KOPT-K1 (cell line): ENCODE results near the gene FBXL7.

Experiments used
- H3K27ac ChIP-seq: fragments of 200-600 bp; sonication (generic); 2 replicates; pipeline ENCODE4 v1.5.1; 2016; ENCODE audit warnings: antibody characterized with exemption, mild to moderate bottlenecking, low read depth, low read length; ENCODE audit not compliant: poor library complexity, severe bottlenecking
- H3K36me3 ChIP-seq: fragments of 200-600 bp; sonication (generic); 2 replicates; pipeline ENCODE4 v1.5.1; 2017; ENCODE audit warnings: antibody characterized with exemption, mild to moderate bottlenecking, low read length, moderate library complexity; ENCODE audit not compliant: insufficient read depth
- H3K9me3 ChIP-seq: fragments of 200-600 bp; sonication (generic); 2 replicates; pipeline ENCODE4 v1.5.1; 2017; ENCODE audit warnings: antibody characterized with exemption, low read length, mild to moderate bottlenecking; ENCODE audit not compliant: insufficient read depth, poor library complexity, severe bottlenecking

FBXL7 gene

GRCh38 chr5:15646371-15646770 is 146.4 kb downstream of the FBXL7 start:
- no peaks in the 10 kb centered on the region for H3K9me3 ChIP-seq
- H3K27ac ChIP-seq: no peak overlapping the region
- no peaks in the 10 kb centered on the region for H3K36me3 ChIP-seq

DNA sequence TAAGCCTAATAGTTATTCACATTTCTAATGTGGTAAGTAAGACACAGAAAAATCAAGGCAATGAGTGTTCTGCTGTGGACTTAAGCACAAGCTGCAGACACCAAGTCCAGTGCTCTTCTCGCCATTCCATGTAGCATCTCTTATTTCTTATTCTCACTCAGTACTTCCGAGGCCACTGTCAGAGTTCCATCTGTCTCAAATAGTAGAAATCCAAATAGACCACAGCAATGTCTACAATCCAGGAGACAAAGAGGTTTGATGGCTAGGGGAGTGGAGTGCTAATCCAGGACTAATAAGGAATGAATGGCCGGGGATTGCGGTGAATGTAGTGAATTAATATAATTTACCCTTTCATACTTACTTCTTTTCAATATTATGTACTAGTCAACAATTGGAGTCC is 147.3 kb downstream of the FBXL7 start:
- no peaks in the 10 kb centered on the region for H3K36me3 ChIP-seq
- H3K27ac ChIP-seq: no peak overlapping the region
- H3K9me3 ChIP-seq: no peaks in the 10 kb centered on the region

GRCh38 chr5:15650266-15650665 is 150.3 kb downstream of the FBXL7 start:
- Histone ChIP-seq H3K9me3 (no peaks in the 10 kb centered on the region), H3K27ac (no peak overlapping the region), H3K36me3 (no peaks in the 10 kb centered on the region)

DNA sequence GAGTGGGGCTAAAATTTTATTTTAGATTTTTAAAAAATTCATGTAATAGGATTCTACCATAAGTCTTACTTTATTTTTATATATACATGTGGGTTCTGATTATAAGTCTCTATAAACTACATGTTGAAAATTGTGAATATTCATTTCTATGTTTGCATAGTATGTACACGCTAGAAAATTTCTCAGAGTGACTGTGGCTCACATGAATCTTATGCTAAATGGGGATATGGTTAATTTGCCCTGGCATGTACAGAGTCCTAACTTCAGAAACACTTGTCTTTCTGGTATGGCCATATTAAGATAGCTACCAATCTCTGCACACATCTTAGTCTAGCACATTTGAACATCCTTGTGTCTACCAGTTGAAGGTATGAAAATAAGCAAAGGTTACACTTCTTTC is 154.8 kb downstream of the FBXL7 start:
- H3K9me3 ChIP-seq: no peaks in the 10 kb centered on the region

GRCh38 chr5:15655683-15656082 is 155.7 kb downstream of the FBXL7 start:
- H3K36me3 ChIP-seq: no peaks in the 10 kb centered on the region
- H3K27ac ChIP-seq: no peak overlapping the region
- no peaks in the 10 kb centered on the region for H3K9me3 ChIP-seq

More for the DNA sequence above, 154.8 kb downstream of the FBXL7 start:
- Histone ChIP-seq H3K27ac (no peak overlapping the region), H3K36me3 (no peaks in the 10 kb centered on the region)

GRCh38 chr5:15664961-15665360 is 165.0 kb downstream of the FBXL7 start:
- H3K27ac ChIP-seq: no peak overlapping the region
- H3K36me3 ChIP-seq: no peaks in the 10 kb centered on the region

GRCh38 chr5:15669826-15670225 is 169.8 kb downstream of the FBXL7 start:
- Histone ChIP-seq H3K27ac (no peak overlapping the region), H3K36me3 (no peaks in the 10 kb centered on the region), H3K9me3 (no peaks in the 10 kb centered on the region)

More at GRCh38 chr5:15664961-15665360, 165.0 kb downstream of the FBXL7 start:
- H3K9me3 ChIP-seq: no peaks in the 10 kb centered on the region

DNA sequence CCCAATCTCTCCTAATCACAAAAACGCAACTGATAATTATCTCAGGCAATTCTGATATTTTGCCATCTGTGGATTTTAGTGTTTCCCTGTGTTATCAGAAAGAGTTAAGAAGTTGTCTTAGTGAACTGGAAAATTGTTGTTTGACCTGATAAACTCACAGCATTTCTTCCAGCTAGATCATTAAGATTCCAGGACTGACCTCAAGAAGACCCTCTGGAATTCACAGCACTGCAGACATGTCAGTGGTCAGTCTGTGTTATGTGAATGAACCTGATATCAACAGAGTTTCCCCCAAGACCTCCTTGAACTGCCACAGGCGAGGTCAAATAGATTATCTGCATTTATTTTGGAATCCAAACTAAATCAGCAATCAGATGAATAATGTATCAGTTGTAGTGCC is 174.7 kb downstream of the FBXL7 start:
- H3K36me3 ChIP-seq: no peaks in the 10 kb centered on the region
- H3K9me3 ChIP-seq: no peaks in the 10 kb centered on the region
- H3K27ac ChIP-seq: no peak overlapping the region

DNA sequence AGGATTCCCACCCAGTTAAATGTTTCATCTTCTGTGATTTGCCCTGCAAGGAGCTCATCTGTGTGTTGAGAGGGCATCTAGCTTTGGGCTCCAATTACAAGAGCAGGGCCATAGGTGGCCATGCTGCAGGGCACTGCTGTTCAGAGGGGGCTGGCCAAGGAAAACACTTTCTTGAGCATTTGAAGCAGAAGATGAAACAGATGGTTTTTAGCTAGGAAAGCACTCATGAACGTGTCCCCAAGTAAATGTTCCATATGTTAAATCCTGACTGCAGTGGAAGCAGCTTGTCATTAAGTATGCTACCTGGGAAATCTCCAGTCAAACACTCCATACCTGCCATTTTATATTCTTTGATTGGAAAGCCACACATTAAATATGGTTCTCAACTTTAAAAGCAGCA is 176.6 kb downstream of the FBXL7 start:
- Histone ChIP-seq H3K27ac (no peak overlapping the region), H3K9me3 (no peaks in the 10 kb centered on the region), H3K36me3 (no peaks in the 10 kb centered on the region)

GRCh38 chr5:15679161-15679560 is 179.2 kb downstream of the FBXL7 start:
- Histone ChIP-seq H3K9me3 (no peaks in the 10 kb centered on the region), H3K27ac (no peak overlapping the region), H3K36me3 (no peaks in the 10 kb centered on the region)

DNA sequence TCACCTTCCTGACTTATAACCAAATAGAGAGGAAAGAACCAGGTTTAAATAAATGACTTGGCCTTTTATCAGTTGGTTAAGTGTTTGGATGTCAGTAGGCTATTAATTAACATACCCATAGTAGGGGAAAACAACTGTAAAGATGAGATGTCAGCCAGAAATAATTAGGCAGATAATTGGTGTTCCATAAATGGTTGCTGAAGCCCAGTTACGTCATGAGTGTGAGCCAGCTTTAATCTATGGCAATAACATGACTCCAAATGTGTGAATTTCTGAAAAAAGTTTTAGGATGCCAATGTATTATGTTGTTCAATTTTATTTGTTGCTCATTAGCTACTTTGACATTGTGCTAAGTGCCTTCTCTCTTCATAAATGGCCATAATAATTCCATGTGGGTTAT is 180.5 kb downstream of the FBXL7 start:
- H3K9me3 ChIP-seq: no peaks in the 10 kb centered on the region
- H3K36me3 ChIP-seq: no peaks in the 10 kb centered on the region

GRCh38 chr5:15682122-15682521 is 182.1 kb downstream of the FBXL7 start:
- no peak overlapping the region for H3K27ac ChIP-seq
- H3K9me3 ChIP-seq: no peaks in the 10 kb centered on the region
- H3K36me3 ChIP-seq: no peaks in the 10 kb centered on the region

More for the DNA sequence above, 180.5 kb downstream of the FBXL7 start:
- H3K27ac ChIP-seq: no peak overlapping the region

- H3K27ac ChIP-seq: no peak overlapping the region
- H3K9me3 ChIP-seq: no peaks in the 10 kb centered on the region
- H3K36me3 ChIP-seq: no peaks in the 10 kb centered on the region
These were observed 182.6 kb downstream of the FBXL7 start for GRCh38 chr5:15682566-15682965.

DNA sequence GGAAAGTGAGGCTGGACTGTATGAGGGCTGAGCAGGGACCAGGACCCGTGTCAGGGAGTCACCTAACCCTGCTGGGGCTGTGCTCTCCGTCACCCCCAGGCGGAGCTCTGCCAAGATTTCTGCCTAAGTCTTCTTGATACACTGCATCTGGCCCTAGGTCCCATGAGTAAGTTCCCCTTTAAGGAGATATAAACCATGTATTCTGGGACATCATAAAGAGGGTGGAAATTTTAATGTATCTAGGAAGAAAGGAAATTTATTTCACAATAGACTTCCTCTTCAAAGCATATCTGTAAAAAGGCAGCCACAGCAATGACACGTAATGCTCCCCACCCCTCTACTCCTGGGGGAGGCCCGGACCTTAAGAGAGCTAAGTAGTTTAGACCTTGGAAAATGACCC is 183.4 kb downstream of the FBXL7 start:
- Histone ChIP-seq H3K27ac (no peak overlapping the region), H3K9me3 (no peaks in the 10 kb centered on the region), H3K36me3 (no peaks in the 10 kb centered on the region)

- Histone ChIP-seq H3K9me3 (no peaks in the 10 kb centered on the region), H3K27ac (no peak overlapping the region), H3K36me3 (no peaks in the 10 kb centered on the region)
These were observed 187.4 kb downstream of the FBXL7 start for GRCh38 chr5:15687401-15687800.

DNA sequence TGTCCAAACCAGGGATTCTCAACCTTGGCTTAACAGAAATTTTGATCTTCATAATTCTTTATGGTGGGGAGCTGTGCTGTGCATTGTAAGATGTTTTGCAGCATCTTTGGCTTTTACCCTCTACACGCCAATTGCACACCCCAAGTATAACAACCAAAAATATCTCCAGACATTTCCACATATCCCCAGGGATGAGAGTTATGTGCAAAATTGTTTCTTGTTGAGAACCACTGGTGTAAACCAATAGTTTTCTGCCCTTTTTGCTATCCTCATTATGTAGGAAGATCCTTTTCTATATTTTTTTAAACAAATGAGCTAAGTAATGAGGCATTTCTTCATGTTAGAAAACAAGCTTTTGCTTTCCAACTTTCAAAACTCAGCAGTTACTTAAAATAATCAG is 189.9 kb downstream of the FBXL7 start:
- no peak overlapping the region for H3K27ac ChIP-seq
- H3K9me3 ChIP-seq: no peaks in the 10 kb centered on the region
- H3K36me3 ChIP-seq: no peaks in the 10 kb centered on the region

- no peaks in the 10 kb centered on the region for H3K36me3 ChIP-seq
- no peaks in the 10 kb centered on the region for H3K9me3 ChIP-seq
- H3K27ac ChIP-seq: no peak overlapping the region
These were observed 190.6 kb downstream of the FBXL7 start for GRCh38 chr5:15690611-15691010.
